NOMO-1 treated with dmso at 0.1 percent for 144 hours (cell line): Measurements from ENCODE around the gene NUAK2.
"Not testable (repeated sequence)": the region's sequence is repeated elsewhere in the genome, so short reads cannot be mapped to it uniquely, and the experiment has no call there.

Experiments
- DNase-seq: peaks from one replicate; lab custom pipeline; 2025; ENCODE audit not compliant: unreplicated experiment; lab: John Stamatoyannopoulos, UW

The NUAK2 gene

GRCh38 chr1:205321162-205321958, at the start of gene NUAK2:
NUAK2 (minus strand) TSS chr1:205321745; CDS start chr1:205321628, 117 bp downstream.
- peak; percentile 25 for DNase-seq

GRCh38 chr1:205370780-205371179, 49.2 kb upstream of the NUAK2 start:
- no peak for DNase-seq

GRCh38 chr1:205369701-205370123, 48.2 kb upstream of the NUAK2 start:
- no peak for DNase-seq

- no peak for DNase-seq
Observed at GRCh38 chr1:205368478-205368877, 46.9 kb upstream of the NUAK2 start.

- DNase-seq, result no peak
Observed at GRCh38 chr1:205365945-205366463, 44.5 kb upstream of the NUAK2 start.

- not testable (repeated sequence) for DNase-seq
Observed at GRCh38 chr1:205365086-205365485, 43.5 kb upstream of the NUAK2 start.

GRCh38 chr1:205360891-205361290, 39.3 kb upstream of the NUAK2 start:
- no peak for DNase-seq

- DNase-seq, result no peak
Observed at GRCh38 chr1:205359771-205360565, 38.4 kb upstream of the NUAK2 start.

- DNase-seq, result no peak
Observed at GRCh38 chr1:205358579-205358978, 37.0 kb upstream of the NUAK2 start.

GRCh38 chr1:205357567-205357966, 36.0 kb upstream of the NUAK2 start:
- no peak for DNase-seq

- no peak for DNase-seq
Observed at GRCh38 chr1:205356440-205357139, 35.0 kb upstream of the NUAK2 start, which contains the start of gene KLHDC8A. KLHDC8A (minus strand) TSS chr1:205356922; CDS start chr1:205343604, 13,318 bp downstream.

GRCh38 chr1:205355075-205355453, 33.5 kb upstream of the NUAK2 start:
- DNase-seq, result no peak

- DNase-seq, result no peak
Observed at GRCh38 chr1:205354259-205355074, 32.9 kb upstream of the NUAK2 start.

GRCh38 chr1:205353612-205354011, 32.1 kb upstream of the NUAK2 start:
- DNase-seq, result no peak

GRCh38 chr1:205353191-205353590, 31.6 kb upstream of the NUAK2 start:
- DNase-seq, result no peak

GRCh38 chr1:205351984-205352713, 30.6 kb upstream of the NUAK2 start:
- no peak for DNase-seq

- no peak for DNase-seq
Observed at GRCh38 chr1:205350691-205351141, 29.2 kb upstream of the NUAK2 start.

- DNase-seq, result no peak
Observed at GRCh38 chr1:205350124-205350523, 28.6 kb upstream of the NUAK2 start.
